HG02623 (cell line): ENCODE results near the gene SLC46A2.

Experiments
- ATAC-seq: cut with Tn5 transposase; IDR thresholded peaks from one replicate; pipeline ENCODE4 v1.9.1; 2021; ENCODE audit warnings: moderate library complexity; ENCODE audit not compliant: unreplicated experiment

SLC46A2 gene

DNA sequence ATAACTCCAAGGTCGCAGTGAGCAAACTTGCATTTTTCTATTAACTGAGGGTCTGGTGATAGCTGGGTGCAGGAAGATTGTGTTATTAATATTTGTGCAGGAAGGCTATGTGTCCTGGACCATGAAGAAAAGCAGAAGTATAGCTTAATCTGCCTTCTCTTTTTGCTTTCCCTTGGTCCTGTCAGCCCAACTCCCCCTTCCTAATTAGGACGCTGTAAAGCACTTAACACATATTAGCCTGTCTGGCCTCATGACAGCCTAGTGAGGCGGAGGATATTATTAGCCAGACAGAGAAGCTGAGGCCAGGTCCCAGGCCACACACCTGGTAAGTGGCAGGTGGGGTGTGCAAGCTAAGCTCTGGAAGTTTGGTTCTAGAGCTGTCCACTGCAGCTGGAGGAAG is 29.5 kb downstream of the SLC46A2 start:
- ATAC-seq, result no peak

DNA sequence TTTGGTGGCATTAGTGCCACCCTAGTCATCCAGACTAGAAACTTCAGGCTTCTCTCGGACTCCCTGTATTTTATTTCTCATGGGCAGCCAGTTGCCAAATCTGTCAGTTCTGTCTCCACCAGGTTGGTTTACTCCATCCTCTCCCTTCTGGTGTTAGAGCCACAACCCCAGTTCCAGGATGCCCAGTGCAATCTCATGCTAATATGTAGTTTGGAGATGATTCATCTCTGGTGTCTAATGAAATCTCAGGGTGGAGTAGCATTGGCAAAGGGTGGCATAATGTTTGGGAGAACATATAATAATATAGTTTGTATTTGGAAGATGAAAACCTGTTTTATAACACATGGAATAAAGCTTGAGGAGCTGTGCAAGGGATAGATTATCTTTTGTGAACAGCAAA is 30.2 kb downstream of the SLC46A2 start:
- ATAC-seq, result no peak

DNA sequence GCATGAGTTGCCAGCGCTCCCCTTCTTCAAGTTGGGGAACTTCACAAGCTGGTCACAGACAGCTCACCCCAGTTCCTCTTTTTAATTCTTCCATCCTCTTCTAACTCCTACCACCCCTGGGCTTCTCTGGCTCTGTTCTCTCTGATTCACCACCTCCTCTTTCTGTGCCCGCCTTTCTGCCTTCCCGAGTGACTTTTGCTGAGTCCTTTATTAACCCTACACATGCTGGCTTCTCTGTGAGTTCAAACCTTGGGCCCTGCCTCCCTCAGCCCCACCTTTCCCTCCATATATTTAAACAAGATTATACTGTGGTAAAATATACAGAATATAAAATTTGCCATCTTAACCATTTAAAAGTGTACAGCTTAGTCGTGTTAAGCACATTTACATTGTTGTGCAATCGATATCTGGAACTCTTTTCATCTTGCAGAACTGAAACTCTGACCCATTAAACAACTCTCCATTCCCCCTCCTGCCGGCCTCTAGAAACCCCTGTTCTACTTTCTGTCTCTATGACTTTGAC is 32.0 kb downstream of the SLC46A2 start:
- peak; percentile 62 for ATAC-seq

DNA sequence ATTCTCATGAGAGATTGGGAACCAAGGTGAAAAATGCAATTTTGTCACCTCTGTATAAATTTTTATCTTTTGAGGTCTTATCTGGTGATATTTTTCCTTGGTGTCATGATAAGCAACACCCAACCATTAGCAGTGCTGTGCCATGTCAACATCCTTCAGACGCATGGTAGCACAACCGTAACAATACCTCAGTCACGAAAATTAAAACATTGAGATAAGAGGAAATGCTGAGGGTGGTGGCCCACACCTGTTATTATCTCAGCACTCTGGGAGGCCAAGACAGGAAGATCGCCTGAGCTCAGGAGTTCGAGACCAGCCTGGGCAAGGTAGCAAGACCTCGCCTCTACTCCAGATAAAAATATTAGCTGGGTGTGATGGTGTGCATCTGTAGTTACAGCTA is 32.7 kb downstream of the SLC46A2 start:
- ATAC-seq, result no peak

DNA sequence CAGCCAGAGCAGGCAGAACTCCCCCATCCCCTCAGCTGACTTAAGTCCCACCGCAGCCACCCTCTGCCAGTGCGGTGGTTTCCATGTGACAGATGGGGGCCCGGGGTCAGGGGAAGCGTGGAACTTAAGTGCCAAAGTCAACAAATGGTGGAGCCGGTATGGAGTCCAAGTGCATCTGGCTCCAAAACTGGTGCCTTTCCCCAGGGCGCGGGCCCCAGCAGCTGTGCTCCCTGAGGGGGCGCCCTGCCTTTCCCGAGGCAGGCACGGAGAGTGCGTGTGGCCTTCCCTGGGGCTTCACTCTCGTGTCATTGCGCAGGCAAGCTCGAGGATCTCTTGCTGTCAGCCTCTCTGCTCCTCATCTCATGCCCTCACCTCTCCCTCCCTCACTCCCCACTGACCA is 33.8 kb downstream of the SLC46A2 start:
- ATAC-seq, result no peak

DNA sequence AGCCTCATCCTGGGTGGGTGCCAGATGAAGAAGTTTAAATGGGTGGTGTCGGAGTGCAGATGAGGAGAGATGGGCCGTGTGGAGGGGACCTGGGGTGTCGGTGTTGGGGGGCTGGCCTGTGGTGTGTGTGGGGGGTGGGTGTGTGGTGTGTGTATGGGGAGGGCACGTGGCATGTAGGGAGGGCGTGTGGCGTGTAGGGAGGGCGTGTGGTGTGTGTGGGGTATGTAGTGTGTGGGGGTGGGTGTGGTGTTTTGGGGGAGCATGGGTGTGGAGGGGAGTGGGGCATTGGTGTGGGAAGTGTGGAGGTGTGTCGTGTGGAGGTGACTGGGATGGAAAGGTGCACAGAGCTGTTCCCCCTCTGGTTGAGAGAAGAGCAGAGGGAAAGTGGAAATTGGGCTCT is 34.5 kb downstream of the SLC46A2 start:
- ATAC-seq, result no peak

DNA sequence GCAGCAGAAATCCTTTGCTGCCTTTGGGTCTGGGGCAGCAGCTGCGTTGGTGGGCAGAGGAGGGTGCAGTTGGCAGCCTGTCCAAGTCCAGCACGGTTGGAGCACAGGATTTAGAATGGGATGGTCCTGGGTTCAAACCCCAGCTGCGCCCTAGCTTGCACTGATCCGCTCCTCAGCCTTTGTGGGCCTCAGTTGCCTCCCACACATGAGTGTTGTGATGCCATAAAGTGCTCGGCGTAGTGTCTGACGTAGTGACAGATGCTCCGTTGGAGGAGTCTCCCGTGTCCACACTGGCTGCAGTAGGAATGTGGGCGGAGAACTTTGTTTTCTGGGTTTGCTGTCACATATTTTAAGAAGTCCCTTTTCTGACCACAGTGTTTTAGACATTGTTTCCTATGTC is 36.0 kb downstream of the SLC46A2 start:
- no peak for ATAC-seq

DNA sequence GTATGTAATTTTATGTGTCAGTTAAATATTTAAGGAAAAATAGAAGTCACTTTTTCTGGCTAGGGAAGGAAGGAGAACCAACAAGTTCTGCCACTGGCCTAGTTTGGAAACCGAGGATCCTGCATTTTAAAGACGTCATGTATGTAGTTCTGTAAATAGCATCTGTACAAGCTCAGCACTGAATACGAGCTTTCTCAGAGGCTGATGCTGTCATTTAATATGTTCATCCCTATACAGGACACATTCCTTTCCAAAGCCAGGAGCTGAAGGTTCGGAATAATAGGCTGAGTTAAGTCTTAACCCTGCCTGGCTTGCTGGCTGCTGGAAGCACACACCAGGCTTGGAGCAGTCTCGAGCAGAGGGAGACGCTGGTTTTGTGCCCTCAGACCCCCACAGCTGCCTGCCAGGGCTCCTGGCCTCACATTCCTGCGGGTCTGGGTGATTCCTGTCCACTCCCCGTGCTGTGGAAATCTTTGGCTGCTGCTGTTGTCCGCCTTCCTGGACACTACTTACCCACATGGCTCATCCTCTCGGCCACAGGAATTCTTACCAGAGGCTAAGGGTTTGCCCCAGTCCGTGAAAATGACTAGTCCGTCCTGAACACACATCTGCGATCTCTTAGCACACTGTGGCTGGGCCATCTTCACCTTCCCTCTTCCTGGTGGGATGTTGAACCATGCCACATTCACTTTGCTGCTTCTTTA is 36.6 kb downstream of the SLC46A2 start:
- ATAC-seq, result no peak

DNA sequence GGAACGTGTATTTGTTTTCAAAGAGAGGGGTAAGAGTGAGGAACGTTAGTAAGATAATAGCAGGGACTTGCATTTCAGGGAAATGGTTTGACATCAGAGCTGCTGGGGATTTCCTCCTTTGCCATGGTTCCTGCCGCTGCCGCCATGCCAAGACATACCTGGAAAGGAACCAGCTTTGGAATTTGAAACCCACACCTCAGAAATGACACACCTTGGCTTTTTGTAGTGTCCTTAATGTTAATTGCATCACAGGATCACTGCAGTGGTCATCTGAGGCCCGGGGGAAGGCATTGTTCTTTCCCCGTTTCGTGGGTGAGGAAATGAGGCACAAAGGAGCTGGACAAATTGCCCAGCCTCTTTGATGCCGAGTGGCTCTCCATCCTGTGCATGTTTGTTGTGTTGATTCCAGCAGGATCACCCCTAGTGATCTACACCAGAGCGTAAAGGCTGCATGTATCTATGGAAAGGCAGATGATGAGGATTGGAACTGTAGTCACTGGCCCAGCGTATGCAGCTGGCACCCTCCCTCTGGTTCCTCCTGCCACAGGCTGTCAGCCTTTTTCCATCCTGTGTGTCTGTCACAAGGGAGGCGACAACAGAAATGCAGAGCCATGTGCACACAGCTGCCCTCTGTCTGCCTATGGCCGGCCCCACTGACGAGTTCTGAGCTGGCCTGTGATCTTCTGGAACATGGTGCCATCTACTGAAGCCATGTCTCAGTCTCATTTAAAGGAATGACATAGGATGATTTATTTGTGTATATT is 37.8 kb downstream of the SLC46A2 start:
- no peak for ATAC-seq

DNA sequence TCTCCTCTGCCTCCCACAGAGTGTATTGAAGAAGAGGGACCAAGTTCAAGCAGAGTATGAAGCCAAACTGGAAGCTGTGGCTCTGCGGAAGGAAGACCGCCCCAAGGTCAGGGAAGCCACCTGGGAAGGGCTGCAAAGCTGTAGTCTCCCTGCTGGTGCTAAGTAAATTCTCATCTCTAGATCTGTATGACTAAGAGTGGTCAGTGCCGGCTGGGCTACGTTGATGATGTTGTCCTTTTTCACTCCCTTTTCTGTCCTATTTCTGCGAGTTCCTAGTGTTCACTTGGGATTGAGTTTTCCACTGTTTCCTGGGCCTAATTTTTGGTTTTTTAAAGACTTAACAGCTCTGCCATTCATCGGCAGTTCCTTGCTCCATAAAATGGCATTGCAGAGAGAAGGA is 39.8 kb downstream of the SLC46A2 start:
- ATAC-seq, result no peak

DNA sequence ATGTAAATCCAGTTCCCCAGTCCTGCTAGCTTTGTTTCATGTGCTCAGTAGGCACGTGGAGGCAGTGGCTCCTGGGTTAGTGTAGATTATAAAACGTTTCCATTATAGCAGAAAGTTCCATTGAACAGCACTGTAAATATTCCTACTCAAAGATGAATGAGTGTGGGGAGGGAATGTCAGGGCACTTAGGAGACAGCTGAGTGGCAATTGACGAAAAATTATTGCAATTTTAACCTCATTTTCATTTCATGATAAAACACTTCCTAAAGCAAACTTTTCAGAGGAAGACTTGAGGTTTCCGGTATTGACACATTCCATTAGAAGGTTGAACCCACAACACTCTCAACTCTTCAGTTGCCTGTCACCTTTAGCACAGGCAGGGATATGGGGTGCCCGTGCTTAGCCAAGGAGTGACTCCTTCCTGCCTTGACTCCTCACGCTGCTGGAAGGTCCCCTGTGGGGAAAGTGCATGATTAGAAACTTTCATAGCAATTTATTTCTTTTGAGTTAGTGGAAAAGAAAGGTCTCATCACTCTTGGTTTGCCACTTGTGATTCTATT is 41.2 kb downstream of the SLC46A2 start:
- no peak for ATAC-seq

DNA sequence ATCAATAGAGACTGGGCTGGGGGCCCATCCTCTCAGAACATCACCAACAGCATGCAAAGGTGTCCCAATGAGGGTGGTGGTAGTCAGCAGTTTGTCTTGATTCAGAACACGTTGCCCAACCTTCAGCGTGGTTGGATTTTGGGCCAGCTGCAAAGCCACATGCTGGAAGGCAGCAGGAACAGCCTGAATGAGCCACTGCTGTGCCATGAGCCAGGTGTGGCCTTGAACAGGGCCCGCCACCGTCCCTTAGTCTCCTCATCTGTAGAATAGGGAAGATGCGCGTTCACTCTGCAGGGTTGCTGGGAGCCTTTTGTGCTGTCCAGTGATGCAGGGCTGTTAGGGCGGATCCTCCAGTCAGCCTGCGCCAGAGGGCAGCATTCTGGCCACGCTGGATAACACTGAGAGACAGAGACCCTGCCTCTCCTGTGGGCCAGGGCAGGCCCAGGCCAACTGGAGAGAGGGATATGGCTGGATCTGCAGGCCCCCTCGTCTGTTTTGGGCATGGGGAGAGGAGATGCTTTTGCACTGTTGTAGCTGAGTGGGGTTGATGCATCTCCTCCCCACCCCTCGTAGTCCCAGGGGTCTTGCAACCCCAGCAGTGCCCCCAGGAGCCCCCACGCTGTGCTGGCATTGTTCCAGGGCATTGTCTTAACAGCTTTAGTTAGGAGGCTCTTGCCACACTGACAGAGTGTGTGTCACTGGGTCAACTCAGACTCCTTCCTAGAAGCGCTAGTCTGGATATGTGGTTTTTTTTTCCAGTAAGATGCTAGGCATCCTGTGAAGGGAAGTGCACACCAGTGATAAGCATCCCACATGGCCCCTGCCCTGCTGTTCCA is 42.1 kb downstream of the SLC46A2 start:
- ATAC-seq, result no peak

DNA sequence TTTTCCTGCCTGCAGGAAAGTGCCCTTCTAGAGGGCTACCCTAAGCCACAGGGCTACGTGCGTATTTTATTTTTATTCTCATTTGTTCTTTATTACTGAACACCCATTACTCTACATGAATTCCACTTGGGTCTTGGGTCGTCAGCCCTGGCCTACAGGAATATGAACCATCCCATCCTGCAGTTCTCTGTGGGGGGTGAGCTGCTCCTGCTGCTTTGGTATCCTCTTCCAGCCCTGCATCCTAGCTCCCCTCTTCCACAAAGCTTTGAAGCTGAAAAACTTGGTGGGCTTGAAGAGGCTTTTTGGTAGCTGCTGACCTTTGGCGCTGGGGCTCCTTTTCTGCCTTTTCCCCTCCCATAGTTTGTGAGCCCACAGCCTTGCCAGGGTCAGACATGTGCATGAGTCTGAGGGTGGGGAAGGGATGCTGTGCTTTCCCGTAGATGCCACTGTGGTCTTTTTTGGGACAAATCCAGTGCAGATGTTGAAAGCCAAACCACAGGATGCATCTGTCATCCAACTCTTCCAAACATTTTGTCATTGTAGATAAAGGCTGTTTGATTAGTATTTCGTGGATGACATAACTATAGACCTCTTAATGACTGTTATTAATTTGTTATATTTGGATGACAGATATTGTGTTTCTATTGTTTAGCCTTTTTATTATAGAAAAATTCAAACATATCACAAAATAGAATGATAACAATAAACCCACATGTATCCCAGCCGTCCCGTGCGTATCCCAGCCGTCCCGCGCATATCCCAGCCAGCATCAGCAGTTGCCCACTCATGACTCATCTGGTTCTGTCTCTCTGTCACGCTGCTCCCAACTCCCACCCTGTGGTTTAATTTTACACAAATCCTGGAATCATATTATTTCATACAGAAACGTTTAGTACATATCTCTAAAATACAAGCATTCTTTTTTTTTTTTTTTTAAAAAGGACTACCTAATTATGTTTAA is 43.9 kb downstream of the SLC46A2 start:
- ATAC-seq, result no peak

DNA sequence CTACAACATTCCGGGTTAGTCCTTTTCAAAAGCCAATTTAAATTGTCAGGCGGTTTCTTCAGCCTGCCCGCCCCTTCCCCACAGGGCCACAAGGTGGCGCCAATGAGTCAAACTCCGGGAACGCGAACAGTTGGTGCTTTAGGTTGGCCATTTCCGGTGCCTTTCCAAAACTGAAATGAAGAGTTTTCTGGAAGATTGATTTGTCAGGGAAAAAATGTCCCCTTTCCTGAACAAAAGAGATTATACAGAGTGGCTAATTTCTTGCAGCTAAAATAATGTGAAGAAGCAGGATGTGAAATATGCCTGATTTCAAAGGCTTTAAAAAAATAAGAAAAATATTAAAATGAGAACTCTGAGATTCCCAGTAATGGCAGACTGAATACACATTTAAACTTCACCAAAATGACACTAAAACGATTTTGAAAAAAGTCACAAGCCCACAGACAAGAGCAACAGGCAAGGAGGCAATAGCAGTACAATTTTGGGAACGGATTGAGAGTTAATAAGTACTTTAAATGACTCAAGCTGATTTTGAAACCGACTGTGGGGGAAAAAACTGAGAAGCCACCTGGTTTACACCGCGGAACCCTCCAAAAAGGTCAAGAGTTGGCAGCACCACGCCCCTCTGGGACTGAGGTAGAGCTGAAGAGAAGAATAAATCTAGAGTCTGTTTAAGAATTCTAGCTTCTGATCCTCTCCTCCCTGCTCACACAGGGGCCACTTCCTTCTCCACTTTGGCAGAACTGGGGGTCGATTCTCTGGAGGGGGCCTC is 45.7 kb downstream of the SLC46A2 start:
- peak; percentile 69 for ATAC-seq

DNA sequence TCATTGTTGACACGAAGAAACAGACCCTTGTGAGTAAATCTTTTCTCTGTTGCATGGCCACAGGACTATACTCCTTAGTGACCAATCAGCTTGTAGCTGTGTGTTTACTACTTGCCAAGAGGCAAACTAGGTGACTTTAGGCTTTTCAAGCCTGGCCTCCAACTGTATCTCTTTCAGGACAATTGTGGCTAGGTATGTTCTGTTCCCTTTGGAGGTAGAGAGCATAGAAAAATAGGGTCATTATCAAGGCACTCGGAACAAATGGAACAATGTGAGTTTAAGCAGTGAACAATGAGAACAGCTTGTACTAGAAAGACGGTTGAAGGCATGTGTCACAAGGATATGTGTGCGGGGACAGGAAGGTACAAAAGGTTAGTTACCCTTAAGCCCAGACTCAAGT is 48.1 kb downstream of the SLC46A2 start:
- ATAC-seq, result no peak

DNA sequence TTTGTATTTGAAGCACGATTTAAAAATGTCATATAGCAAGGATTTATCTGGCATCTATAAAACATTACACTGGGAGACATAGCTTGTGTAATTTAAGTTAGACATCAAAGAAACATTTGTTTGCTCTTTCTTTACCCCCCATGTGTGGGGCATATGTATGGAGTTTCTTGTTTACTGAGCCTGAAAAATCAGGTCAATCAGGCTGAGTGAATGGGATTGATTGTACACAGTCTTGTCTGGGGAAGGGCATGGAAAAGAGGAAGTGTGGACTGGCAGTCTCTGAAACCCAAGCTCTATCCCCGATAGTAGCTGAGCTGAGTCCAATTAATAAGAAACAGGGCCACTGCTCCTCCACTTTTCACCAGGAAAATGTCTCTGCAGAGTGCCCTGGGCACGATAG is 49.4 kb downstream of the SLC46A2 start:
- ATAC-seq, result no peak

DNA sequence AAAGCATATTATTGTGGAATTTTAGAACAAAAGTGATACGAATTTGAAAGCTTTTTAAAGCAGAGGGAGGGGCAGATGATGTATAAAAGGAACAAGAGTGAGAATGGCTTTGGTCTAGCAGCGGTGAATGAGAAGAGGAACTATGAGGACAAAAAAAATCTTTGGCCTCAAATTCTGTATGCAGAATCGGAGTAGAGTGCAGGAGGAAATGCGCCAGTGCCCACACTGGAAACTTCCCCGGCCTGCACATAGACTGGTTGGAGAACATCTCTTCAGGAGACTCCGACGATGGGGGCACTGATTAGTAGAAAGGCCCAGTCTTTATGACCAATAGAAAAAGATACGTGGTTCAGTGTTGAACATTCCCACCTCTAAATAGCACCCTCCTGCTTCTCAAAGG is 51.3 kb downstream of the SLC46A2 start:
- no peak for ATAC-seq

DNA sequence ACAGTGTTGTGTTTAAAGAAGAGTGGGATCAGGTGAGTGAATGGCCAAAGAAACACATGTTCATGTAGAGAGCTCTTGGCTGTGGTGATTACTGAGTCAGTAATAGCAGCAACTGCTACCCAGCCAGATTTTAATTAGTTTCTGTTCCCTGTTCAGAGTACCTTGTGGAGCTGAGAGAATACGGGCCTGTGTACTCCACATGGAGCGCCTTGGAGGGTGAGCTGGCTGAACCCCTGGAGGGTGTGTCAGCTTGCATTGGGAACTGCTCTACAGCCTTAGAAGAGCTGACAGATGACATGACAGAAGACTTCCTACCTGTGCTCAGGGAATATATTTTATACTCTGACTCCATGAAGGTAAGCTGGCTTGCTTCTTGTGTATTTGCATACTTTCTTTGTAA is 52.3 kb downstream of the SLC46A2 start:
- no peak for ATAC-seq

DNA sequence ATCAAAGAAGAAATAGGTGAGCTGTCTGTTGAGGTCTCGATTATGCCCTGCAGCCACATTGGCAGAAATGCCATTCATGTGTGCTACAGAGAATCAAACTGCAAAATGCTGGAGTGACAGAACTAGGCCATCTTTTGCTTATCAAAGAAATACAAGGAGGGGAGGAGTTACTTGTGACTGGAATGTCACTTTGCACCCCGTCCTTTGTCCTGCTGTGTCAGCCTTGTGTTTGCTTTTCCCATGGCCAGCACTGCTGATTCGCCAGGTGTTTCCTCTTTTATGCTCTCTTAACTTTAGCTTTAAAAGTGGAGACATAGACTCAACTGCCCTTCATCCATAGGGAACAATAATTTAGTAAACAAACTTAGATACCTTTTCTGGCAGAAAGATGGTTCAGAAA is 54.3 kb downstream of the SLC46A2 start:
- ATAC-seq, result no peak
